Endothelial cell of umbilical vein (primary cell): ENCODE data around the gene PRKG1.

Source experiments
- EZH2 ChIP-seq: IDR thresholded peaks from 2 replicates; pipeline ENCODE4 v1.6.1; 2012; ENCODE audit warnings: borderline replicate concordance, low read depth, mild to moderate bottlenecking, moderate library complexity, low read length, inconsistent platforms; ENCODE audit not compliant: severe bottlenecking
- MYC ChIP-seq: IDR thresholded peaks from one replicate; pipeline ENCODE4 v1.6.1; 2011; ENCODE audit warnings: mild to moderate bottlenecking, low read depth, low read length
- POLR2A ChIP-seq: IDR thresholded peaks from 2 replicates; pipeline ENCODE4 v1.6.1; 2012; ENCODE audit warnings: low read depth, mild to moderate bottlenecking, control low read depth, low read length
- POLR2AphosphoS5 ChIP-seq: IDR thresholded peaks from 2 replicates; pipeline ENCODE4 v1.6.1; 2012; ENCODE audit warnings: low read depth, mild to moderate bottlenecking, control low read depth, low read length, moderate library complexity; ENCODE audit not compliant: insufficient read depth
- TF ChIP-seq, protein P1 (sequence below), 2 donors: IDR thresholded peaks; 1 replicate in 1 of 2; 2 replicates in 1 of 2; pipeline ENCODE4 v1.5.1; 2011; ENCODE audit warnings: low read length in 2 of 2, mild to moderate bottlenecking in 2 of 2, moderate library complexity in 2 of 2, control low read depth in 1 of 2, inconsistent platforms in 1 of 2, low read depth in 1 of 2; ENCODE audit not compliant: insufficient read depth in 1 of 2; ENCODE audit errors: extremely low read depth in 1 of 2

GRCh38 chr10:52115823-52116222 is 1041.5 kb downstream of the PRKG1 start:
- no peak for TF ChIP-seq EZH2
- no peak for TF ChIP-seq POLR2A
- TF ChIP-seq, protein P1, sequence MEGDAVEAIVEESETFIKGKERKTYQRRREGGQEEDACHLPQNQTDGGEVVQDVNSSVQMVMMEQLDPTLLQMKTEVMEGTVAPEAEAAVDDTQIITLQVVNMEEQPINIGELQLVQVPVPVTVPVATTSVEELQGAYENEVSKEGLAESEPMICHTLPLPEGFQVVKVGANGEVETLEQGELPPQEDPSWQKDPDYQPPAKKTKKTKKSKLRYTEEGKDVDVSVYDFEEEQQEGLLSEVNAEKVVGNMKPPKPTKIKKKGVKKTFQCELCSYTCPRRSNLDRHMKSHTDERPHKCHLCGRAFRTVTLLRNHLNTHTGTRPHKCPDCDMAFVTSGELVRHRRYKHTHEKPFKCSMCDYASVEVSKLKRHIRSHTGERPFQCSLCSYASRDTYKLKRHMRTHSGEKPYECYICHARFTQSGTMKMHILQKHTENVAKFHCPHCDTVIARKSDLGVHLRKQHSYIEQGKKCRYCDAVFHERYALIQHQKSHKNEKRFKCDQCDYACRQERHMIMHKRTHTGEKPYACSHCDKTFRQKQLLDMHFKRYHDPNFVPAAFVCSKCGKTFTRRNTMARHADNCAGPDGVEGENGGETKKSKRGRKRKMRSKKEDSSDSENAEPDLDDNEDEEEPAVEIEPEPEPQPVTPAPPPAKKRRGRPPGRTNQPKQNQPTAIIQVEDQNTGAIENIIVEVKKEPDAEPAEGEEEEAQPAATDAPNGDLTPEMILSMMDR (IDR thresholded peaks at IDR 0.05; ENCODE audit: extremely low read depth in 1 of 2, insufficient read depth in 1 of 2, low read depth in 1 of 2, low read length in 2 of 2), result no peak
- no peak for TF ChIP-seq POLR2AphosphoS5
- TF ChIP-seq MYC, result no peak
